GM21381 (cell line): ENCODE measurements around the gene PFN1.
"Not testable (repeated sequence)": the region's sequence is repeated elsewhere in the genome, so short reads cannot be mapped to it uniquely, and the experiment has no call there.

Experiments used
- ATAC-seq: cut with Tn5 transposase; IDR thresholded peaks from one replicate; pipeline ENCODE4 v1.9.1; 2021; ENCODE audit warnings: mild to moderate bottlenecking, moderate library complexity; ENCODE audit not compliant: unreplicated experiment

PFN1 gene

DNA sequence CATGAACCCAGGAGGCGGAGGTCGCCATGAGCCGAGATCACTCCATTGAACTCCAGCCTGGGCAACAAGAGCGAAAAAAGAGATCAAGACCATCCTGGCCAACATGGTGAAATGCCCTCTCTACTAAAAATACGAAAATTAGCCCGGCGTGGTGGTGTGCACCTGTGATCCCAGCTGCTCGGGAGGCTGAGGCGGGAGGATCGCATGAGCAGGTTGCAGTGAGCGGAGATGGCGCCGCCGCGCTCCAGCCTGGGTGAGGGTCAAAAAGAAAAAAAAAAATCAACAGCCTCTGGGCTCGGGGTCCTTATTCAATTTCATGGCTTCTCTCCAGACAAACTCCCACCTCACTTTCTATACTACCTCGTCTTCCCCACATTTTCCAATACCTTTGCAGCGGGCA, 19.4 kb downstream of the PFN1 start:
- no peak for ATAC-seq

DNA sequence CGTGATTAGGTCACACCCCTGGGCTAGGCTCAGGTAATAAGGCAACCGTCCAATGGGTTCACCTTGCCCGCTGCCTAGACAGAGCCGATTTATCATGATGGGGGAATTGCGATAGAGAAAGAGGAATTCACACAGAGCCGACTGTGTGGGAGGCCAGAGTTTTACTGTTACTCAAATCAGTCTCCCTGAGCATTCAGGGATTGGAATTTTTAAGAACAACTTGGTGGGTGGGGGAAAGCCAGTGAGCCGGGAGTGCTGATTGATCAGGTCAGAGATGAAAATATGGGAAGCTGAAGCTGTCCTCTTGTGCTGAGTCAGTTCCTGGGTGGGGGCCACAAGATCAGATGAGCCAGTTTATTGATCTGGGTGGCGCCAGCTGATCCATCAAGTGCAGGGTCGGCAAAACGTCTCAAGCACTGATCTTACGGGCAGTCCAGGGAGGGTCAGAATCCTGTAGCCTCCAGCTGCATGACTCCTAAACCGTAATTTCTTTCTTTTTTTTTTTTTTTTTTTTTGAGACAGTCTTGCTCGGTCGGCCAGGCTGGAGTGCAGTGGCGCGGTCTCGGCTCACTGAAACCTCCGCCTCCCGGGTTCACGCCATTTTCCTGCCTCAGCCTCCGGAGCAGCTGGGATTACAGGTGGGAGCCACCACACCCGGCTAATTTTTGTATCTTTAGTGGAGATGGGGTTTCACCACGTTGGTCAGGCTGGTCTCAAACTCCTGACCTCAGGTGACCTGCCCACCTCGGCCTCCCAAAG, 21.6 kb downstream of the PFN1 start:
- not testable (repeated sequence) for ATAC-seq

DNA sequence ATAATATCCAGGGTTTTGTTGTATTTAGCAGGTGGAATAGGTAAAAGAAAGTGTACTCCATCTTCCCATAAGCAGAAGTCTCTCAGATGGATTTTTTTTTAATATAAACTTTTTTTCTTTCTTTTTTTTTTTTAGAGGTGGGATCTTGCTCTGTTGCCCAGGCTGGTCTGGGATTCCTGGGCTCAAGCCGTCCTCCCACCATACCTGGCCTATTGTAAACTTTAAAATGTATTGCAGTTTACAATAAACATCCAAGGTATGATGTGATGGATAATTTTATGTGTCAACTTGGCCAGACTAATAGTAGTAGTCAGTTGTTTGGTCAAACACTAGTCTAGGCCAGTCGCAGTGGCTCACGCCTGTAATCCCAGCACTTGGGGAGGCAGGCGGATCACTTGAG, 27.0 kb downstream of the PFN1 start:
- ATAC-seq = no peak

DNA sequence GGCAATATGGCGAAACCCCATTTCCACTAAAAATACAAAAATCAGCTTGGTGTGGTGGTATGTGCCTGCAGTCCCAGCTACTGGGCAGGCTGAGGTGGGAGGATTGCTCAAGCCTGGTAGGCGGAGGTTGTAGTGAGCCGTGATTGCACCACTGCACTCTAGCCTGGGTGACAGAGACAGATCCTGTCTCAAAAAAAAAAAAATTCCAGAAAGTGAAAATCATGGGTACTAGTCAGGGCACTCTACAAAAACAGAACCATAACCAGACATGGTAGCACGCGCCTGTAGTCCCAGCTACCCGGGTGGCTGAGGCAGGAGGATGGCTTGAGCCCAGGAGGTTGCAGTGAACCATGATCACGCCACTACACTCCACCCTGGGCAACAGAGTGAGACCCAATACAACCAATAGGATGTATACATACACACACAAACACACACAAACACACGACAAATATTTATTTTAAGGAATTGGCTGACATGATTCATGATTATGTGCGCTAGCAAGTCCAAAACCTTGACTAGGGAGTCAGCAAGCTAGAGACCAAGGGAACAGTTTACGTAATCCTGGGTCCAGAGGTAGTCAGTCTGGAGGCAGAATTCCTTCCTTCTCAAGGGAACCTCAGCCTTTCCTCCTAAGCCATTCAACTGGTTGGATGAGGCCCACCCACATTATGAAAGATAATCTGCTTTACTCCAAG, 27.8 kb downstream of the PFN1 start:
- no peak for ATAC-seq

- no peak for ATAC-seq
Observed at GRCh38 chr17:4919511-4920047, 28.8 kb downstream of the PFN1 start.

DNA sequence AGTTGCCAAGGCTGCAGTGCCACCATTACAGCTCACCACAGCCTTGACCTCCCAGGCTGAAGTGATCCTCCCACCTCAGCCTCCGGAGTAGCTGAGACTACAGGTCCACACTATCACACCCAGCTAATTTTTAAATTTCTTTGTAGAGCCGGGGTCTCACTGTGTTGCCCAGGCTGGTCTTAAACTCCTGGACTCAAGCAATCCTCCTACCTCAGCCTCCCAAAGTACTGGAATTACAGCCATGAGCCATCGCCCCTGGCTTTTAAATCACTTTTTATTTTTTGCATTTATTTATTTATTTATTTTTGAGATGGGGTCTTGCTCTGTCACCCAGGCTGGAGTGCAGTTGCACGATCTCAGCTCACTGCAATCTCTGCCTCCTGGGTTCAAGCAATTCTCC, 33.8 kb downstream of the PFN1 start:
- not testable (repeated sequence) for ATAC-seq

DNA sequence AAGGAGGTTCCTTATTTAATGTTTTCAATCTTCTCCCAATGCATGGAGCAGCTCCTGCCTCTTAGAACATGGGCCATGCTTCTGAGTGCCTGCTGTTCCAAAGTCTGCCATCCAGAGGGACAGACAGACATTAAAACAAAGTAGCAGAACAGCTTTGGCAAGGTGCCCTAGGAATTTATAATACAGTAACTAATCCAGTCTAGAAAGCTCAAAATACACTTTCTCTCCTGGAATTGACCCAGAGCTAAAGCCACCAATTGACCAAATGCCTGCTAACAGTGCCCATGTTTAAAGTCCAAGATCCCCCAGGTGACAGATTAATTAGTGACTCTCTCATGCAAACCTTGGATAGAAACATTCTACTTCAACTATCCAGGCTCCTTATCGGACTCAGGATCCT, 34.3 kb downstream of the PFN1 start:
- ATAC-seq = no peak

- no peak for ATAC-seq
Observed at GRCh38 chr17:4908711-4909496, 39.4 kb downstream of the PFN1 start.

- no peak for ATAC-seq
Observed at GRCh38 chr17:4908301-4908700, 40.0 kb downstream of the PFN1 start.

DNA sequence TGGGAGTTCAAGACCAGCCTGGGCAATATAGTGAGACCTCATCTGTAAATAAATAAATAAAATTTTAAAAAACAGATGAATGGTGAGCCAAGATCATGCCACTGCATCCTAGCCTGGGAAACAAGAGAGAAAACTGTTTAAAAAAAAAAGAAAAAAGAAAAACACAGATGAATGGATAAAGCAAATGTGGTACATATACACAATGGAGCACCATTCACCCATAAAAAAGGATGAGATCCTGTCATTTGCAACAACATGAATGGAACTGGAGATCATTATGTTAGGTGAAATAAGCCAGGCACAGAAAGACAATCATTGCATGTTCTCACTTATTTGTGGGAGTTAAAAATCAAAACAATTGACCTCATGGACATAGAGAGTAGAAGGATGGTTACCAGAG, 41.7 kb downstream of the PFN1 start:
- ATAC-seq = not testable (repeated sequence)

DNA sequence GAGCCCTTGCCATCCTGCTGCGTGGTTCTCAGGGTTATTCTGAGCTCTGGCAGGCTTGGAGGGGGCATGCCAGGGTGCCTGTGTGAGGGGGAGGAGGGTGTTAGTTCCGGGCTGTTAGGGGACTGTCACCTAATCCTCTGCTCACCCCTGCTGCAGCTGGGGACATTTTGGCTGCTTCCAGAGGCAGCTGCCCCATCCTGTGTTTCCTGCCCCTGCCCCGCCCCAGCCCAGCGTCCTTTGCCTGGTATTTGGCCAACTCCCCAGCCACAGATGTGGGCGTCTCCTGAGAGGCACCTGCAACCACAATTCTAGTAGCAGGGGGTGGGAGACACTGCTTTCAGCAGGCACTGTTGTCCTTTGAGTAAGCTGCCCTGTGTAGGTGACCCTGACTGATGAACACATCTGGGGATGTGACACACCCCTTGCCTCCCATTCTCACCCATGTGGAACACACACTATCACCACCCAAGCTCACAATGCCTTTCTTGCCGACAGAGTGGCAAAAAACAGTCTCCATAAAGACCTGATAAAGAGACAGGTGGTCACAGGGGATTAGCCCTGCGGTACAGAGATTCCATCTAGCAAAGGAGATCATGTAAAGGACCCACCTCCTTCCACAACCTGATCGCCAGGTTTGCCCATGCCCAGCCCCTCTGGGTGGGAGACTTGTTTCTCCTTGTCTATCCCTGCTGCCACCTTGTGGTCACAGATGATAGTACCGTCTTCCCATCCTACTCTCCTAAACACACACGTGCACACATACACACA, 45.1 kb downstream of the PFN1 start, which contains the start of gene CHRNE:
CHRNE (minus strand) TSS at position 48 of the 768 bp plus-strand sequence; CDS start at position 13, 35 bp downstream.
- peak; percentile 37 for ATAC-seq

DNA sequence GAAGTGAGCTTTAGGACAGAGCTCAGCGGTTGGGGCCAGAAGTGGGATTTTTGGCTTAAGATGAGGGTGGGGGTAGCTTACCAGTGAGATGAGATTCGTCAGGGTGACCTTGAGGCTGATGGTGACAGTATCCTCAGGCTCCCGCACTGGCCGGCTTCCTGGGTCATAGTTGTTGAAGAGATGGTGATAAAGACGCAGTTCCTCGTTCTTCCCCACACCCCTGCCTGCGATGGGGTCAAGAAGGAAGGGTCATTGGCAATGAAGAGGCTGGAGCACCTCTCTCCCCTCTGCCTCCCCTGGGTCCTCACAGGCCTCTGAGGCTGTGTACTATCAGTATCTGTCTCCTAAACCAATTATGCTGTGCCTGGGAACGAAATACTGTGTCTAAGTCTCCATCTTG, 45.8 kb downstream of the PFN1 start:
- ATAC-seq = no peak

GRCh38 chr17:4901648-4902344, 46.5 kb downstream of the PFN1 start:
- no peak for ATAC-seq

DNA sequence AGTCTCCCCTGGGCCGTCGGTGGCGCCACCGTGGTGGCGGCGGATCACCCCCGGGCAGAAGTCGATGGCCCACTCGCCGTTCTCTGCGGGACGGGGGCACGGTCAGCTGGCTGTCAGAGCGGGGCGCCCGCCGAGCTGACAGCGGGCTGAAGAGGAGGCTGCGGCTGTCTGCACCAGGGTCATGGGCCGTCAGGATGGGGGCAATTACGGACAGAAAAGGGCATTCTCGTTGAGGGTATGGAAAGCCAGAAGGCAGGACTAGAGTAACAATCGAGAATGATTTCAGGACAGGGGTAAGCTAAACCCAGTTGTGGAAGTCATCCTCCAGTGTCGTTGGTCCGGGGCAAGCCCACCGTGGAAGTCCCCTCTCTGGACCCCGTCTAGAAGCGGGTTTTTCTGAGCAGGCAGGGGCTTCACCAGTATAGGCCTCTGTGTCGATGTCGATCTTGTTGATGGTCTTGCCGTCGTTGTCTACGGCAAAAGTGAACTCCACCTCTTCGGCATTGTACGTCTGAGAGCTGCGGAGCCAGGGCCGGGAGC, 47.2 kb downstream of the PFN1 start:
- no peak for ATAC-seq

DNA sequence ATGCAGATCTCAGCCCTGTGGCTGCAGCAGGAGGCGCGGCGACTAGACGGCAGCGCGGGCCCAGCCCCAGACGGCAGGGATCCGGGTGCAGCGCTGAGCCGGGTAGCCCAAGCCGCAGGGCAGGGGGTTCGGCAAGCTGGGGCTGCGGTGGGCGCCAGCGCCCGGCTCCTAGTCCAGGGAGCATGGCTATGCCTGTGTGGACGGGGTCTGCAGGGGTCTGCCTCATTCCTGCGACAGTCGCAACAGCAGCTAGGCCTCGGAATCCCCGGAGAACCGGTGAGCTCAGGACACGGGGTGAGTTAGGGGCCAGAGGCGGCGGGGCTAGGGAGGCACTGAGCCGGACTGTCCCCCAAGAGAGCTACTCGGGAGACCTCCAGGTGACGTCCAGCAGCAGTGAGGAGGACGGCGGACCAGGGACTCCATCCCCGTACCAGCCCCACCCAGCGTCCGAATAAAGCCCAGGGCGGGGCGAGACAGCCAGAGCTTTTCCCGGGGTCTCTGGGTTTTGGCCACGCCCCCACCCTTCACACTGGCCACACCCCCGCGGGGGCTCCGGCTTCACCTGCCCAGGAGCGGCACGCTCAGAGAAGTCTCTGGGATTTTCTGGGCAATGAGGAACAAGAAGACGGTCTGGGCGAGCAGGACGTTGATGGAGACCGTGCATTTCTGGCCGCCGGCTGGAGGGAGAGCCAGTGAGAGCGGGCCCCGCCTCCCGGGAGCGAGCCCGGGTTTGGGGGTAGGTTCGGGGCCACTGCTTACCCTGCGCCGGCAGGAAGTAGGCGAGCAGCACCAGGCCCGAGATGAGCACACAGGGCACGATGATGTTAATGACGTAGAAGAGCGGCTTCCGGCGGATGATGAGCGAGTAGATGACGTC, 47.9 kb downstream of the PFN1 start:
- no peak for ATAC-seq

GRCh38 chr17:4899341-4900230, 48.7 kb downstream of the PFN1 start, which contains the start of gene C17orf107:
C17orf107 (plus strand) TSS chr17:4899536; CDS start chr17:4899763, 227 bp downstream.
- ATAC-seq = no peak

DNA sequence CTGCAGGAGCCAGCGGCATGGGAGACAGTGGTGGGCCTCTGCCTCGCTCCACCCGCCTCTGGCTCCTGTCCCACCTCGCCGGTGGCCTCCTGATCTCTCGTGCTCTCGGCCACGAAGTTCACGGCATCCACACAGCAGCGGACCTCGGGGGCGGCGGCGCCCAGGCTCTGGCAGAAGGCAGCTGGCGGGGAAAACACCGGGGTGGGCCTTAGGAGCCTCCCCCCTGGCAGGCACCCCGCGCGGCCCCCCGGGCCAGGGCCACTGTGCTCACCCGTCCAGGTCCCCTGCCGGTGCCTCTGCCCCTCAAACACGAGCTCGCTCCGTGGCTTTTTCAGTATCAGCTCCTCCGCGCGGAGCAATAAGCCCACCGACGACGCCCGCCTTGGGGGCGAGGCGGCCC, 49.4 kb downstream of the PFN1 start:
- ATAC-seq = no peak

DNA sequence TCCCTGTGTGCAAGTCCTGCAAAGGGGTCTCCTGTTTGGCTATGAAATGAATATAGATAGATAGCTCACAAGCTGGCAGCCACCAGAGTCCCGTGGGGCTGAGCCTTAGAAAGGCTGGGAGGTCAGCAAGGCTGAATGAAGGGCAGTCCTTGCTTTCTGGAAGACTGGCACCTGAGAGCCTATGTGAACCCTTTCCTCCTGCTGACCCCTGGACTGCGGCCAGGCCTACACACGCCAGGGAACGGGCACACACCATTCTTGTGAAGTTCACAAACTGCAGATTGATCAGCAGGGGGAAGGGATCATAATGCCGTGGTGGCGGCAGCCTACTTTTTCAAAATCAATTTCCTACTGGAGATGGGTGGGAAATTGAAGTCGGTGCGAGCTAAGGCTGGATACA, 50.0 kb downstream of the PFN1 start:
- no peak for ATAC-seq
